ENCODE data around the gene GPD1L. TPM values are rescaled to one million over a fixed set of nuclear protein-coding genes. Genes with fewer than 3 reads are reported as not detected.
A peak's percentile ranks its signal among the peaks of the same experiment; 100 is the strongest.

GPD1L gene
- total and polyA plus RNA-seq, 10 of the 15 experiments (the other 5 are each of a cell fraction or from before 2014, with no cell fraction given): 0.77 to 4.8 (median 3.9) TPM

DNA sequence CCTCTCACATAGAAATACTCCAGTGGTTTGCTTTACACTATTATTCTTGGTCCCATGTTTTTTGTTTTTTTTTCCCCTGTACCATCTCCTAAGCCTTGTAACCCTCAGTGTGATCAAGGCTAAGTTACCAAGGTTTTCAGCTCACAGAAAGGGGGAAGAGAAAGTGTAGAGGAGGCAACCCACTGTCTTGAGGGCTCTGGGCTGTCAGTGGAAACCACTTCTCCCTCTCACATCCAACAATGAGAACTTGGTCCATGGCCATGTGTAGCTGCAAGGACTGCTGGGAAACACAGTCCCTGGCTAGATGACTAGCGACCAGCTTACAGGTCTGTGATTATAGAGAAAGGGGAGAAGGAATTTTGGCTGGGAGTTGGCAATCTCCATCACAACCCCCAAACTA lies 30.3 kb downstream of the GPD1L start:
- Histone ChIP-seq H3K79me2 (ENCODE audit: control insufficient read depth, insufficient read depth, low read length) (no peaks in the 10 kb centered on the region), H3K4me3 (no peak overlapping the region), H4K20me1 (ENCODE audit: control insufficient read depth, insufficient read depth) (no peaks in the 10 kb centered on the region), H3K9me3 (replicated peaks; ENCODE audit: control insufficient read depth, insufficient read depth, low read length) (no peaks in the 10 kb centered on the region), H2AFZ (ENCODE audit: control insufficient read depth, low read depth, low read length) (no peak overlapping the region), H3K4me2 (ENCODE audit: control insufficient read depth, insufficient read depth) (no peak overlapping the region), H3K27me3 (replicated peaks in 1 of 2; ENCODE audit: control insufficient read depth in 2 of 2, insufficient read depth in 2 of 2, low read length in 1 of 2) (no peaks in the 10 kb centered on the region), H3K9ac (ENCODE audit: control insufficient read depth, insufficient read depth, low read length) (no peak overlapping the region), H3K4me1 (ENCODE audit: control insufficient read depth, insufficient read depth, low read length) (peaks cover 8% of the 10 kb centered on the region), H3K27ac (ENCODE audit: control insufficient read depth, insufficient read depth) (no peak overlapping the region), H3K36me3 (ENCODE audit: control insufficient read depth in 2 of 2, insufficient read depth in 2 of 2, low read length in 1 of 2) (no peaks in the 10 kb centered on the region; a peak in 1 of 4 replicates)
- in situ Hi-C loops (cut with MboI): no loop called here
- ChIA-PET CTCF (no interaction called here), SMC1A (ENCODE audit: uncharacterized antibody, unreplicated experiment) (no interaction called here), POLR2A (no interaction called here), RAD21 (ENCODE audit: unreplicated experiment) (no interaction called here)
- WGBS (ENCODE audit: insufficient coverage, insufficient replicate concordance, low lambda C conversion rate, missing lambda C conversion rate): 100% methylated on average over 1 of the region's 1 CpG
- intact Hi-C loops (cut with micrococcal nuclease; ENCODE audit: unreplicated experiment): no loop called here
- TF ChIP-seq STAT3 (IDR thresholded peaks at IDR 0.05; ENCODE audit: low read depth, low read length) (no peak), MEF2A (IDR thresholded peaks at IDR 0.05; ENCODE audit: insufficient read depth, low read depth, low read length) (no peak), KAT2A (conservative IDR thresholded peaks at IDR 0.05; ENCODE audit: control insufficient read depth, low read depth, low read length) (no peak), FOXM1 (IDR thresholded peaks at IDR 0.05; ENCODE audit: low read depth, low read length) (no peak), SPI1 (IDR thresholded peaks at IDR 0.05; ENCODE audit: borderline replicate concordance, insufficient read depth, low read depth, low read length) (peak; percentile 15; the same call in 1 of the 2 replicates), FOS (IDR thresholded peaks at IDR 0.05; ENCODE audit: borderline replicate concordance, extremely low read depth, insufficient read length) (no peak), BRCA1 (IDR thresholded peaks at IDR 0.05; ENCODE audit: low read depth, low read length) (no peak), ZNF207 (IDR thresholded peaks at IDR 0.05; ENCODE audit: borderline replicate concordance) (no peak)
- TF ChIP-seq, protein P1, sequence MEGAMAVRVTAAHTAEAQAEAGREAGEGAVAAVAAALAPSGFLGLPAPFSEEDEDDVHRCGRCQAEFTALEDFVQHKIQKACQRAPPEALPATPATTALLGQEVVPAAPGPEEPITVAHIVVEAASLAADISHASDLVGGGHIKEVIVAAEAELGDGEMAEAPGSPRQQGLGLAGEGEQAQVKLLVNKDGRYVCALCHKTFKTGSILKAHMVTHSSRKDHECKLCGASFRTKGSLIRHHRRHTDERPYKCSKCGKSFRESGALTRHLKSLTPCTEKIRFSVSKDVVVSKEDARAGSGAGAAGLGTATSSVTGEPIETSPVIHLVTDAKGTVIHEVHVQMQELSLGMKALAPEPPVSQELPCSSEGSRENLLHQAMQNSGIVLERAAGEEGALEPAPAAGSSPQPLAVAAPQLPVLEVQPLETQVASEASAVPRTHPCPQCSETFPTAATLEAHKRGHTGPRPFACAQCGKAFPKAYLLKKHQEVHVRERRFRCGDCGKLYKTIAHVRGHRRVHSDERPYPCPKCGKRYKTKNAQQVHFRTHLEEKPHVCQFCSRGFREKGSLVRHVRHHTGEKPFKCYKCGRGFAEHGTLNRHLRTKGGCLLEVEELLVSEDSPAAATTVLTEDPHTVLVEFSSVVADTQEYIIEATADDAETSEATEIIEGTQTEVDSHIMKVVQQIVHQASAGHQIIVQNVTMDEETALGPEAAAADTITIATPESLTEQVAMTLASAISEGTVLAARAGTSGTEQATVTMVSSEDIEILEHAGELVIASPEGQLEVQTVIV (IDR thresholded peaks at IDR 0.05; ENCODE audit: borderline replicate concordance, partially characterized antibody): no peak
- BruUV-seq (replicated peaks): no TSS peak
- FAIRE-seq (no peak), ATAC-seq (no peak), DNase-seq (ENCODE audit: low read depth, low spot score) (no peak)

All from GM12878 (cell line).